NCI-H510A treated with DMSO at 0.1 percent for 48 hours (cell line): Measurements from ENCODE around the gene CPVL.

Experiments
- DNase-seq: peaks from one replicate; lab custom pipeline; 2025; lab: John Stamatoyannopoulos, UW

The CPVL gene

DNA sequence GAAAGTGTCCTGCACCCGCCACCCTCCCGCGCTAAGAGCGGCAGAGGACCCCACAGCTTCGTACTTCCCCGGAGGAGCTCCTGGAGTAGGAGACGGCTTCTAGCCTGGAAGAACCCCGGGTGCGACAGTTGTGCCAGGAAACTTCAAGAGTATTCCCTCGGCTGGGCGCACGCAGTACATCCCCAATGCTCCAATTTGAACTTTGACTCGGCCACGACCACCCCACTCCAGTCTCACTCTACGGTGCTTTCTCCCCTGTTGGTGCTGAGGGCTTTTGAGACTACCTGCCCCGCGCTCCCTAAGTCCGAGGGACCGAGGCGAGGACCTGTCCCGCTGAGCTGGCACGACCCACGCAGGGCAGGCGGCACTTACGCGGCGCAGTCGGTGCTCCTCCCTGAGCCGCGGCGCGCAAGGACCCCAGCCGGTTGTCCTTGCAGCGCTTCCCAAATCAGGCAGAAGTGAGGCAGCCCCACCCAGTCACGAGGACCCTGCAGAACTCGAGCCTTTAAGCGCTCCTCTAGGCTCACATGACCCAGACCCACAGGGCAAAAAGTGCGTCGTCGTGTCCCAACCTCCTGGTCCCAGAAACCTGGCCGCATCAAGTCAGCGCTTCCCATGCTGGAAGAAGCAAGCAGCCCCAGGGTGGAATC lies at the start of gene CPVL:
TSS of gene CPVL (minus strand) at position 481 of the 650 bp plus-strand sequence. CDS start 25,476 bp downstream, outside the sequence.
- DNase-seq, result no peak

DNA sequence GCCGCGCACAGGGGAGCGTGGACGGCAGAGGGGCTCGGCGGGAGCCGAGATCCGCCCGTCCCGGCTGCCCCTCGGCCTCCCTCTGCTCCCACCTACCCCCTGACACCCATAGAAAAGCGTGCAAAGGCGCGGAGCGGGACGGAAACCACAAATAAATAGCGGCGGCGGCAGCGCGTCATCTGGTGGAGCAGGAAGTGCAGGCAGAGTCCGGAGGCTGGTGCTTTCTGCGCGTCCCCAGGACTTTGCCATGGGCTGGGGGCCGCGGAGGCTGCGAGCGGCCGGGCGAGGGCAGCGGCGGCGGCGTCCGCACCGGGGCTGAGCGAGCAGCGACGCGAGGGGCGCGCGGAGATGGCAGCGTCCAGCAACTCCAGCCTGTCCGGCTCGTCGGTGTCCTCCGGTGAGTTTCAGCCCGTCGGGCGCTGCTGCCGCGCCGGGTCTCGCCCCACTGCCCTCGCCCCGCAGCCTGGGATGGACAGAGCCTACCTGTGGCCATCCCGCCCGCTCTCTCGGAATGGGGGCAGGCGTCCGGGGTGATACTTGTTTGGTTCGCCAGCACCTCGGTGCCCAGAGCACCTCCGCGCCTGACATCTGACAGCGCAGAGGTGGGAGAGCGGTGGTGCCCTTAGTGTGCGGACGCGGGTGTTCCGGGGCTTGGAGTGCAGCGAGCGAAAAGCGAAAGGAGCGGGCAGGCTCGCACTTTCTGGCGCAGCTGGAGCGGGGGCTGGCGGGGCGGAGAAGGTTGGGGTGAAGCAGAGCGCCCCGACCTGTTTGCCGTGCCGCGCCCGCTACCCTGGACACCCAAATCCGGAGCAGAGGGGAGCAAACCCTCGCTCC lies 48.5 kb upstream of the CPVL start, which contains the start of gene CHN2:
TSS of gene CHN2 (plus strand) at position 182 of the 834 bp plus-strand sequence.
- DNase-seq, result peak; percentile 62

DNA sequence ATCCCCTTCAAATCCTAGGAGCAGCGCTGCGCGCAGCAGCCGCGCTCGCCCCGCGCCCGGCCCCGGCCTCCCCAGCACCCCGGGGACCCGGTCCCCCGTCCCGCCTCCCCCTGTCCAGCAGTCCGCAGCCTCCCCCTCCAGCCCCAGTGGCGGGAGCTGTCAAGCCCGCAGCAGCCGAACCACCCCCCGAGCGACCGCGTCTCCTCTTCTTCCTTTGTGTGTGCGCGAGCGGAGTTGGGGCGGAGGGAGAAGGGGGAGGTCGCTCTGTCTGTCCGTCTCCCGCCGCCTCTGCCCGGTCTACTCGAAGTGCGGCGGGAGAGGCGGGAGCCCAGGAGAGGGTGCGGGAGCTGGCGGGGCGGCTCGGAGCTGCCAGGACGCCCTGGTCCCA lies 47.9 kb upstream of the CPVL start:
- DNase-seq, result peak; percentile 38

DNA sequence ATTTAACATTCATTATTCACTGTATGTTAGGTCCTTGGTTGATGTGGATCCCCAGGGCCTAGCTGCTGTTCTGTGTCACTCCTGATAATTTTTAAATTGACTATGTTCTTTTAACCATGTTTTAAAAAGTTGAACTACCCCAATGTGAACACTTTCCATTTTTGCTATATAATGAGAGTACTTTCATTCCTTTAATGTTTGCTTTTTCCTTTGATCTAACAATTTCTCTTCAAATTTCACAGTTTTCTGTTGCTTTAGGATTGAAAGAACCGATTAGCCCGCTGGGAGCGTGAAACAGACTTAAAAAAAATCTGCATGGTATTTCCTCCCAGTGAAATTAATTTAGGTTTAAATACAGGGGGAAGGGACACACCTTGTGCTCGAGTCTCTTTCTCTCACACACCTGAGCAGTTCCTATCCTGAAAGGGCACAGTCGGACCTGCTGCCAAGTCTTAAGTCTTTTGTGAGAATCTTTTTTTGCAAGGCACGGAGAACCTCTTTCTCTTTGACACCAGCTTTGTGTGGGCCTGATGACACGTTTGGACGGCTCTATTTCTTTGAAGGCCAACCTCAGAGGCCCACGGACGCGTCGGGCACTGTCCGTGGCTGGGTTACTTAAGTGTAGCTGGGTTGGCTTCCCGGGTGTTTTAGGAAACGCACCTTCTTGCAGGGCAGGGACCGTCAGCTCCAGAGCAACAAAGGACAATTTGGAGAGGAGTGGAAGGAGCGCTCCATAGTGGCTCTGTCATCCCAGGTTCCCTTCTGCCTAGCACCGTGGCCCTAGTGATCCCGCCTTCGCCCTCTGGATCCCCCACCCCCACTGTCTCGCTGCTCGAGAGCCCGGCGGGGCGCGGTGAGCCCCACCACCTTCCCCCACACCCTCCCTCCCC lies 47.2 kb upstream of the CPVL start:
- no peak for DNase-seq

DNA sequence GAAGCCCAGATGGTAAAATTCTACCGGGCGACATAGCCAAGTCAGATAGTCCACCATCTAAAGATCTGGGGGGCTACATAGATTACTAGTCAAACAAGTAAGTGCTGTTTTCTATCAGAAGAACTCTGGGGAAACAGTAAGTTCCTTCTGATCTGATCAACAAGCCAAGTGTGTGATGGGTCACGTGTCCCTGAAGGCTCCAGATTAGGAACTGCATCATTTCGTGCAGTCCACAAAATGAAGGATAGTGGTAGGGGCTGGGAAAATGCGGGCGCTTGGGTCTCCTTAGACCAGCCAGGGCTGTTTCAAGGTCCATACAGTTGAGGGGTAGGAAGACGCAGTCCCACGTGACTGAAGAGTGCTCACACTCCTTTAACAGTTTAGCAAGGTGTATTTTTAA lies 46.5 kb upstream of the CPVL start:
- DNase-seq, result no peak

DNA sequence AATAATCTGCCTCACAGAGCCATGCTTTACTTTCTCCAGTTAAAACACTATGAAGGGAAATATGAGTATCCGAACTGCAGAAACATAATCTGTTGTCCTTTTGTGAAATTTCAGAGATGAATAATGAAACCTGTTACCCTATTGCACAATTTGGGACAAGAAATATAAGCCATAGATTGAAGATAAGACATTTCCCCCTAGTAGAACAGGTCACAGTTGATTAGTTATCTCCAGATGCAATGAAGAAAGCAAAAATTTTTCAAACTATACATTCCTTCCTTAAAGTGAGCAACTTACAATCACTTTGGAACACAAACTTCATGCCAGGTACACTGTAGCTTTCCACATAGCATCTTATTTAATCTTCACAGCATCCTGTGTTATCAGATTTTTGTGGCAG lies 46.0 kb upstream of the CPVL start:
- no peak for DNase-seq

DNA sequence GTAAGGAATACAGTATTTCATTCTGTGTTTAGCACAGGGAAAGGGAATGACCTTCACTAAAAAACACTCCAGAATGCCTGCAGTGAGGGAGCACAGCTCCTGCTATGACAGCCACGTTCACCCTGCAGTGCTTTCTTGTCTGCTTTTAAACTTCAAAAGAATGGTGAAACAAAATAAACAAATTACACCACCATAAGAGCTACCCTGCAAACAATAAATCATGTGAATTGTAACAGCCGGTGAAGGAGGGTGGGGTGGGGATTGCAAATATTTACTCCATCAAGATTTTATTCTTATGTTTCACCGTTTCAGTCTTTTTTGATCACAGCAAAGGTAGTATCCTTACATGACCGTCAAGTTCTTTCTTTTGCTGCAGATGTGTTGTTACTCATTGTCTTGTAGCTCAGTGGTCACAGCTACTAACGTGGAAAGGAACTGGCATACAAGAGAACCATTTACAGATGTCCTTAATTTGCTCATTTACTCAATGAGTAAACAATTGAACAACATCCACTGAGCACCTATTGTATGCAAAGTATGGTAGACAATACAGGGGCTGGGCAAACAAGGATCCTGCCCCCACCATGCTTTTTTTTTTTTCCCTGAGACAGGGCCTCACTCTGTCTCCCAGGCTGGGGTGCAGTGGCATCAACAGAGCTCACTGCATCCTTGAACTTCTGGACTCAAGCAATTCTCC lies 44.2 kb upstream of the CPVL start:
- DNase-seq, result peak; percentile 66

DNA sequence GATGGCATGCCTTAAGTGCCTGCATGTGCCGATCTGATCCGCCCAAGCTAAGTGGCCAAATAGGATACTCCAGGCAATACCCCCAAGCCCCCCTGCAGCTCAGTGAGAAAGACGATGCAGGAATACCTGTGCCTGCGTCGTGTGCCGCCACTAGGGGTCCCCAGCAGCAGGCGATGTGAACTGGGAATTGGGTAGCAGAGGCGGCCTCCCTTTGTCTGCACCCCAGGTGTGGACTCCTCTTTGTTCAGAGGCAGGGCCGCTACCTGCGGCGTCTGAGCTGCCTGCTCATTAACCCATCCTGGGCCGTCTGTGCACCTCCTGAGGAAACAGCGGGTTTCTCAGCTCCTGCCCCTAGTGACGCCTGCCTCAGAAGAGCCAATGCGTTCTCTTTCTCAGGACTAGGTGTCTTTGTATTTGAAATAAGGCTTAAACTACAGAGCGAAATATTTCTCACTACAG lies 43.4 kb upstream of the CPVL start:
- DNase-seq, result peak; percentile 92

DNA sequence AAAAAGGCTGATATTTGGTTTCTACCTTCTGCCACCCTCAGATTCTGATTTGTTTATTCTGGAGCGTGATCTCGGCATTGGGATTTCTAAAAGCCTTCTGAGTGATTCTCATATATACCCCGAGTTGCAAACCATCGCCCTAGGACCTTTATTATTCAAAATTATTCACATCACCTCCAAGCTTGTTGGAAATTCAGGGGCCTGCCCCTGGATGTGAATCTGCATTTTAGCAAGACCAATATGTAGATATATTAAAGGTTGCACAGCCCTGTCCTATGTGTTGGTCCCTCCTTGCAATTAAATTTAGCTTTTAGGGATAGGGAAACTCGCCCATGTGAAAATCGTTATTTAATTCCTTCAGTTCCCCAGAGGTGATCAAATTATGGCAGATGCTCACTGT lies 39.3 kb upstream of the CPVL start:
- no peak for DNase-seq

DNA sequence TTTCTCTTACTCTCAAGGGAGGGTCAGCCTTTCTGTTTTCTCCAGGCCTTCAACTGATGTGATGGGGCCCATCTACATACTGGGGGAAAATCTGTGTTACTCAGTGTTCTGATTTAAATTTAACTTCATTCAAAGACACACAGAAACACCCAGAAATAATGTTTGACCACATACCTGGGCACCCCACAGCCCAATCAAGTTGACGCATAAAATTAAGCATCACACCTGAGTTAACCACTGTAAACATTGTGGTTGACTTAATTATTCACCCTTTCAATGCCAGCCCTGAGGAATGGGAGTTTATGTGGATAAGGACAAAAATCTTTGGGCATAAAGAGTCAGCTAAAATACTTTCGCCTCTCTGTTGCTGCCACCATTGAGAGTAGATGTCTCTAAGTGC lies 38.3 kb upstream of the CPVL start:
- no peak for DNase-seq

DNA sequence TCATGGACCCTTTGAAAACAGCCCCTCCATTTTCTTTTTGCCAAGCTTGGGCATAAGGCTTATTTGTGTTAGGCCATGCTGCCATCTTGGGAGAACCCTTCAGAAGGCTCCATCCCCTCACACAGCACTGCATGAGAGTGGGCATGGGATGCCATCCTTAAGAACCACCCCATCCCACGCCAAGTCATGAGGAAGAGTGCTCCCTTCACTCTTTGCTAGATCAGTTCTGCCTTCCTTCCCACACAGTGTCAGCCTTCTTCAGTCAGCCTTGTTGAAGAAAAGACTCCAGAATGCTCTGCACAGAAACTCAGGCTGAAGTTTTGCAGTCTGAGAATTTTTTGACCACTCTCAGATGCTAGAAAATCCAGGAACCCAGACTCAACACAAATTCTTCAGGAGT lies 32.8 kb upstream of the CPVL start:
- DNase-seq, result no peak

DNA sequence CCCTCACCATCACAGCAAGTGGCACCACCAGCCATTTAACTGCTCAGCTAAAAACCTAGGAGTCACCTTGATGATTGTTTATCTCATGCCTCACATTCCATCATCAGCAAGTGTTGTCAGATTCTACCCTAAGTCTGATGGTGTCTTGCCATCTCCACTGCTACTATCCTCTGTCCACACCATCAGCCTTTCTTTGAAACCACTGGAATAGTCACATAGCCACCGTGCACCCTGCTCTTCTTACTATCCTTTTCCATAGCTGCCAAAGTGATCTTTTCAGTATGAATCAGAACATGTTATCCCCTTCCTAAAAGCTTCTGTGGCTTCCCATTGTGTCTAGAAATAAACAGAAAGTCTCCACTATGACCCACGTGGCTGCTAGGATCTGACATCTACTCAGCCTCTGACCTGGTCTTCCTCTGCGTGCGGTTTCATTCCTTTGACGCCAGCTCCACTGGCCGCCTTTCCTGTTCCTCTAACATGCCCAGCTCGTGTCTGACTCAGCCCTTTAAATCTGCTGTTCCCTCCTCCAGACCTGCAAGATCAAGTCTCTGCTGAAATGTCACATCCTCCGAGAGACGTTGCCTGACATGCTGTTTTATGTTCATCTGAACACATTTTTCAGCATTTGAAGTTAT lies 31.7 kb upstream of the CPVL start:
- no peak for DNase-seq

DNA sequence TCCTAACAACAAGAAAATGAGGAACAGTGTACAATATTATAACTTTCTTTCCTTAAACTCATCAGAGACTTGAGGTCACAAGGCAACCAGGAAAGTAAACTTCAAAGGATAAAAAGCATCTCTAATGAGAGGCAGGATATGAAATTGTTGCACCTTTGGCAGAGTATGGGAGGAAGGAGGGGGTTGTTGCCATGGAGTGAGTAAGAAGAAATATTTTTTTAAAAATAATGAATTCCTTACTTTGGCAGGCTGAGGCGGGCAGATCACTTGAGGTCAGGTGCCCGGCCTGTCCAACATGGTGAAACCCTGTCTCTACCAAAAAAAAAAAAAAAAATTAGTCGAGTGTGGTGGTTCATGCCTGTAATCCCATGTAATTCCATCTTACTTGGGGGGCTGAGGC lies 27.1 kb upstream of the CPVL start:
- DNase-seq, result no peak

DNA sequence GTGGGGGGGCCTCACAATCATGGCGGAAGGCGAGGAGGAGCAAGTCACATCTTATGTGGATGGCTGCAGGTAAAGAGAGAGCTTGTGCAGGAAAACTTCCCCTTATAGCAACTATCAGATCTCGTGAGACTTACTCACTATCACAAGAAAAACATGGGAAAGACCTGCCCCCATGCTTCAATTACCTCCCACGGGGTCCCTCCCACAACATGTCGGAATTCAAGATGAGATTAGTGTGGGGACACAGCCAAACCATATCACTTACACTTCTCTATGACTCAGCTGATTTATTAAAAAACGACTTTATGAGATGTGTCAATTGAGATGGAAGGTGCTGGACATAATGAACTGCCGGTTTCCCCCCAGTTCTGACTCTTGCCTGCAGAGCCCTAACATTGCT lies 24.4 kb upstream of the CPVL start:
- no peak for DNase-seq

DNA sequence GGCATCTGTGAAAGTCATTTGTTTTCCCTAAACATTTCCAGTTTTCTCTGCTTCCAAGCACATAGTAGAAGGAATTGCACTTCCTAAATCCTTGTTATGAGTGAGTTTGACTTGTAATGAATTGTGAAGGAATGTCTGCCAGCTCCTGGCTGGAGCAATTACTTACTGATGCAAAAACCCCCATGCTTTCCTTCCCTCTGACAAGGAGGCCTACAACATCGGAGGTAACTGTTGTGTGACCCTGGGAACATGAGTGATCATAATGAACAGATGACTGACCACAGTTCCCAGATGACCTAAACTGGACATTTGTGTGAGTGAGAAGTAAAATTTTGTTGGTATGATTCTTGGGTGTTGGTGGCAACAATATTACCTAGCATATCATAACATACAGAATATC lies 21.4 kb upstream of the CPVL start:
- no peak for DNase-seq

DNA sequence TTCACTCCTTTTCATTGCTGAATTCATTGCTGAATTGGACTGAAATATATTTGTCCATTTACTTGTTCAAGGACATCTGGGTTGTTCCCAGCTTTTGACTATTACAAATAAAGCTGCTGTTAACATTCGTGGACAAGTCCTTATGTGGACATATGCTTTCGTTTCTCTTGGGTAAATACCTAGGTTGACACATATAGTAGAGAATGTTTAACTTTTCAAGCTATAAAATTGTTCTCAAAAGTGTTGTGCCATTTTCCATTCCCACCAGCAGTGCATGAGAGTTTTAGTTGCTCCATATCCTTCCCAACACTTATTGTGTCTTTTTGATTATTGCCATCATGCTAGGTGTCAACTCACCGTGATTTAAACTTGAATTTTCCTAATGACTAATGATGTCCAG lies 17.5 kb upstream of the CPVL start:
- DNase-seq, result no peak

DNA sequence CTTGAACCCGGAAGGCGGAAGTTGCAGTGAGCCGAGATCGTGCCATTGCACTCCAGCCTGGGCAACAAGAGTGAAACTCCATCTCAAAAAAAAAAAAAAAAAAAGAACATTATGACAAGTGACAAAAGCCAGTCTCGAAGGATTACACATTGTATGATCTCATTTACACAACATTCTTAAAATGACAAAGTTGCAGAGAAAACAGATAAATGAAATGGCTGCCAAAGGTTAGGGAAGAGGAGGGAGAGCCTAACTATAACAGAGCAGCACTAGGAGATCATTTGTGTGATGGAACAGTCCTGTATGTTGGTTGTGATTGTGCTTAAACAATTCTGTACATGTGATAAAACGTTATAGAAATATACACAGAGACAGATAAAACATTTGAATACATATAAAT lies 16.2 kb upstream of the CPVL start:
- no peak for DNase-seq

DNA sequence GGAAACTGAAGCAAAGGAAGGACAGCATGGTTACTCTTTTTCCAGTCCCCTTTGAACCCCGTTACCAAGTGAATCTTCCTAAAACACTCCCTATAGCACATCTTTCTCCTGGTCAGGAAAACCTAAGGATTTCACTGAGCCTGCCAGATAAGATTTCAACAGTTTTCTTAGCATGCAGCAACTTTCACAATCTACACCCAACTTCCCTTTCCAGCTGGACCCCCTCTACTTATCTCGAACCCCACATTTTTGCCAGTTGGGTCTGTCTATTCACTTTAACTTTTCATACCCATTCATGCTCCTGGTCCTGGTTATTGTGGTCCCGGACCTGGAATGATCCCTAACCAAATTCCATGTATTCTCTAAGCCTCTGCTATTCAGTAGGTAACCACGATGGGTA lies 14.9 kb upstream of the CPVL start:
- no peak for DNase-seq

DNA sequence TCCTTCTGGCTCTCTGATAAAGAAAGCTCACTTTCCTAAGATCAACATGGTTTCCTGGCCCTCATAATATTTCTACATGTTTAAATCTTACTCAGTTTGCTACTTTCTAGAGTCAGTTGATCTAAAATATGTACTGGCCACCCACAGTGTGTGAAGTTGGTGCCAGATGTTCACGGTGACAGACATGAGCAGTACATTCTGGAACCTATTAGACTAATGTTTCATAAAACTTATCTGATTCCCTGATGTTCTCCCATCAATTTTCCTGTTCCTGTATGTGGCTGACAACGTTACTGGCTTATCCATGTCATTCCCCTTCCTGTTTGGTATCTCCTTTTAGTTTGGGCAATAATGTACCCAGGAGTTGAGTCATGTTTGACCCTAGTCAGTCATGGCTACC lies 13.7 kb upstream of the CPVL start:
- DNase-seq, result no peak

DNA sequence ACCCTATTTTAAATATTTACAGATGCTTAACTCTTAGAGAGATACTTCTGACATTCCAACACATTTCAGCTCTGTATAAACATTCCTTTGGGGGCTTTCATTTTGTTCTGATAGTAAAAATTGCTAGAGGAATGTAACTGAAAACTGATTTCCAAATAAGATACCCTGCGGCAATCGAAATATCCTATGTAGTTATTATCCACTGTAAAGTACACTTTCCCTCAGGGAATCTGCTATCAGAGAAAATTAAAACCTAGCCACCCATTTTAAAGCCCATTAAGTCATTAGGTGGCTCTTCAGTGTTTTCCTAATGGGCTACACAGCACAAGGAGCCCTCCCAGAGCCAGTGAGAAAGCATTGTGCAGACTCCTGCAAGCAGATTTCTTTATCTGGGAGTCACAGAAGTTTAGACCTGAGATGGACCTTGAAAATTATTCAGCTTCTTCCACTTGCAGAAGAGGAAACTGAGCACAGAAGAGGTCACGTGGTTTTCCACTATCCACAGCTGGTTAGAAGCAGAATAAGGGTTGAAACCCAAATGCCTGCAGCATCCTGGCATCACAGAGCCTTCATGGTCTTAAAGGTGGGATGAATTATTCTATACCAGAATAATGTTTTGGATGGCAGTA lies 12.6 kb upstream of the CPVL start:
- DNase-seq, result no peak

DNA sequence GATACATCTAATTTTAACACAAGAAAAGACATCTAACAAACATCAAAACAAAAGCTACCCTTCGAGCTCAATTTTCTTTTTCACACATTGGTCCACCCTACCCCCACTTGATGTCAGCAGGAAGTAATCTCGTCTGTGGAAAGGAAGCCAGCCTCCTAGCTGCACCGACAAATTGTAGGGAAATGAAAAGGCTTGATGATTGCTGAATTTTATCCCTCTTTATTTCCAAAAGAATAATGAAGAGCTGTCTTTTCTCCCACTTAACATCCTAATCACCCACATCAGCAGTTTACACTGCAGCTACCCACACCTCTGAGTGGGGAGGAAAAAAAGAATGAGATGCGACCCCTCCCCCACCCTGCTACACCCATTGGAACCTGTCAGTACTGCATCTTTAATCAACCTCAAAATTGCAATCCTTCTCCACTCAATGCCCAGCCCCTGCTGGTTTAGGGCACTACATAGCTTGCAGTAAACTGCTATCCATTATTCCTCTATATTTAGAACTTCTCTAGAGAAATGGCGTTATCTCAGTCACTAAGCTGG lies 10.6 kb upstream of the CPVL start:
- DNase-seq, result no peak
